Body of pancreas (tissue), 4 donors: ENCODE results near the gene VEZT.

ENCODE experiments used
- POLR2A ChIP-seq, 3 donors: fragments of 450-650 bp; IDR thresholded peaks; one replicate each; pipeline ENCODE4 v1.6.1; 2016; ENCODE audit warnings: antibody characterized with exemption in 3 of 3, mild to moderate bottlenecking in 2 of 3
- TF ChIP-seq, protein P1 (sequence below), 7 experiments: fragments of 450-650 bp in 4 of 7; fragments of 200-600 bp in 3 of 7; sonication (generic) in 3 of 7; IDR thresholded peaks; one replicate each; pipeline ENCODE4 v1.5.1; 2016 to 2019; ENCODE audit warnings: antibody characterized with exemption in 7 of 7

DNA sequence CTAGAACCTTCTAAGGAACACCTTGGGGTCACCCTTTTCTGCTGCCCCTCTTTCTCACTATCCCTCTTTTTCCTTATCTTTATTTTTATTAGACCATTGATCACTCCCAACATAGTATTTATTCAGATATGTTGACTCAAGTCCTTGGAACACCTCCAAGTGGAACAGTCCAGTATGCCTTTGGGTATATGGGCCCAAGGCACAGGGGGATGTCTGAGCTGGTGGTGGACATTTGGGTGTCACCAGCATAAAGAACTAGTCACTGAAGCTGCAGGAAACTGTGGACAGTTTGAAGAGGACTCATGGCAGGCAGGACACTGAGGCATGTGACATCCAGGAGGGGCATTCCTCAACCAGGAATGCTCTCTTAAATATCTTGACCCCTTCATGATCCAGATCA lies 105.6 kb downstream of the VEZT start:
- no peak for TF ChIP-seq POLR2A (IDR thresholded peaks at IDR 0.05)
- TF ChIP-seq, protein P1, sequence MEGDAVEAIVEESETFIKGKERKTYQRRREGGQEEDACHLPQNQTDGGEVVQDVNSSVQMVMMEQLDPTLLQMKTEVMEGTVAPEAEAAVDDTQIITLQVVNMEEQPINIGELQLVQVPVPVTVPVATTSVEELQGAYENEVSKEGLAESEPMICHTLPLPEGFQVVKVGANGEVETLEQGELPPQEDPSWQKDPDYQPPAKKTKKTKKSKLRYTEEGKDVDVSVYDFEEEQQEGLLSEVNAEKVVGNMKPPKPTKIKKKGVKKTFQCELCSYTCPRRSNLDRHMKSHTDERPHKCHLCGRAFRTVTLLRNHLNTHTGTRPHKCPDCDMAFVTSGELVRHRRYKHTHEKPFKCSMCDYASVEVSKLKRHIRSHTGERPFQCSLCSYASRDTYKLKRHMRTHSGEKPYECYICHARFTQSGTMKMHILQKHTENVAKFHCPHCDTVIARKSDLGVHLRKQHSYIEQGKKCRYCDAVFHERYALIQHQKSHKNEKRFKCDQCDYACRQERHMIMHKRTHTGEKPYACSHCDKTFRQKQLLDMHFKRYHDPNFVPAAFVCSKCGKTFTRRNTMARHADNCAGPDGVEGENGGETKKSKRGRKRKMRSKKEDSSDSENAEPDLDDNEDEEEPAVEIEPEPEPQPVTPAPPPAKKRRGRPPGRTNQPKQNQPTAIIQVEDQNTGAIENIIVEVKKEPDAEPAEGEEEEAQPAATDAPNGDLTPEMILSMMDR (IDR thresholded peaks at IDR 0.05) = no peak
